BJ (cell line): ENCODE measurements around the gene SF3A2. TPM values are rescaled to one million over a fixed set of nuclear protein-coding genes. Genes with fewer than 3 reads are reported as not detected.
A peak's percentile ranks its signal among the peaks of the same experiment; 100 is the strongest.

Source experiments
- CTCF ChIA-PET: fragments of 350-600 bp; formaldehyde crosslinking; extraction: SDS; loops from one replicate; lab custom pipeline; 2021; ENCODE audit warnings: antibody characterized with exemption, inconsistent platforms; lab: Yijun Ruan, JAX
- POLR2A ChIA-PET: fragments of 300-600 bp; sonication (Branson Sonifier 250); formaldehyde crosslinking; extraction: SDS; loops from one replicate; lab custom pipeline; 2021; ENCODE audit warnings: antibody characterized with exemption; lab: Charles Lee
- DNase-seq: peaks from one replicate; pipeline ENCODE4 v3.0.0-alpha.2; 2011; ENCODE audit warnings: low read depth
- H3K27me3 ChIP-seq: 2 replicates; pipeline ENCODE4 v1.6.0; 2011; ENCODE audit warnings: low read length; ENCODE audit not compliant: control insufficient read depth, insufficient read depth
- H3K36me3 ChIP-seq: 2 replicates; pipeline ENCODE4 v1.5.1; 2011; ENCODE audit warnings: low read length; ENCODE audit not compliant: control insufficient read depth, insufficient read depth
- H3K4me3 ChIP-seq: 2 replicates; pipeline ENCODE4 v1.5.1; 2011; ENCODE audit warnings: low read depth, mild to moderate bottlenecking, control low read depth, low read length
- polyA plus RNA-seq: library from polyadenylated mRNA; depleted of rRNA; stranded (reverse); fragments of >200 nt; gene quantifications from 2 replicates; pipeline ENCODE4 v1.2.3, GENCODE V29; 2011
- TF ChIP-seq, protein P1 (sequence below): IDR thresholded peaks from 2 replicates; pipeline ENCODE4 v1.5.1; 2011; ENCODE audit warnings: low read depth, mild to moderate bottlenecking, control low read depth, inconsistent platforms, low read length, moderate library complexity; ENCODE audit not compliant: insufficient read depth

SF3A2 gene
- polyA plus RNA-seq, 1 experiment, result 12.2 TPM

DNA sequence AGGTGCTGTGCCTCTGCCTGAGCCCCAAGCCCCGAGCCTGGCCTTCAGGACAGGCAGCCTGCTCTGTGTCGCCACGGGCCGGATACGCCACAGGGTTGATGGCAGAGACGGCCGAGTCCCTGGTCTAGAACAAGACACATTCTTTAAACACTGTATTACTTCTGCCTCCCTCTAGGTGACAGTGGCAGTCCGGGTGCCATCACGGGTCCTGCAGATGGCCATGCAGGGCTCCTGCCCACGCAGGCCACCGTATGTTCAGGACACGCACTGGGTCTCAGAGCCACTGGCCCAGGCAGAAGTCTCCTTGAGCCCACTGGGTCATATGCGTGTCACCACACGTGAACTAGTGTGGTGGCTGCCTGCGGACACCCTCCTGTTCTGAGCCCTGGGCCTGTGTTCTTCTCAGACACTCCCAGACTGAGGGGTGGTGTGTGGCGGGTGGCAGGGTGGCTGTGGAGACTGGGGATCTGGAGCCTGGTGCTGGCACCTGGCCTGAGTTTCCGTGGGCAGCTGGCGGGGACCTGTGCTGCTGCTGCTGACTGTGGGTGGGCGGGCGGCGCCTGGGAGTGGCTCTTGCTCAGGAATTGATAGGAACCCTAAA lies 4.9 kb upstream of the SF3A2 start:
- DNase-seq, result no peak
- Histone ChIP-seq H3K4me3 (no peak overlapping the region), H3K27me3 (no peaks in the 10 kb centered on the region), H3K36me3 (peaks cover 30% of the 10 kb centered on the region)
- TF ChIP-seq, protein P1, sequence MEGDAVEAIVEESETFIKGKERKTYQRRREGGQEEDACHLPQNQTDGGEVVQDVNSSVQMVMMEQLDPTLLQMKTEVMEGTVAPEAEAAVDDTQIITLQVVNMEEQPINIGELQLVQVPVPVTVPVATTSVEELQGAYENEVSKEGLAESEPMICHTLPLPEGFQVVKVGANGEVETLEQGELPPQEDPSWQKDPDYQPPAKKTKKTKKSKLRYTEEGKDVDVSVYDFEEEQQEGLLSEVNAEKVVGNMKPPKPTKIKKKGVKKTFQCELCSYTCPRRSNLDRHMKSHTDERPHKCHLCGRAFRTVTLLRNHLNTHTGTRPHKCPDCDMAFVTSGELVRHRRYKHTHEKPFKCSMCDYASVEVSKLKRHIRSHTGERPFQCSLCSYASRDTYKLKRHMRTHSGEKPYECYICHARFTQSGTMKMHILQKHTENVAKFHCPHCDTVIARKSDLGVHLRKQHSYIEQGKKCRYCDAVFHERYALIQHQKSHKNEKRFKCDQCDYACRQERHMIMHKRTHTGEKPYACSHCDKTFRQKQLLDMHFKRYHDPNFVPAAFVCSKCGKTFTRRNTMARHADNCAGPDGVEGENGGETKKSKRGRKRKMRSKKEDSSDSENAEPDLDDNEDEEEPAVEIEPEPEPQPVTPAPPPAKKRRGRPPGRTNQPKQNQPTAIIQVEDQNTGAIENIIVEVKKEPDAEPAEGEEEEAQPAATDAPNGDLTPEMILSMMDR, result no peak
- CTCF ChIA-PET, result no interaction called here
- POLR2A ChIA-PET, result interaction anchor here (0.7 kb wide), 1 partner anchor 77 kb away, joined by 6 read pairs; no protein-coding TSS in a partner anchor

DNA sequence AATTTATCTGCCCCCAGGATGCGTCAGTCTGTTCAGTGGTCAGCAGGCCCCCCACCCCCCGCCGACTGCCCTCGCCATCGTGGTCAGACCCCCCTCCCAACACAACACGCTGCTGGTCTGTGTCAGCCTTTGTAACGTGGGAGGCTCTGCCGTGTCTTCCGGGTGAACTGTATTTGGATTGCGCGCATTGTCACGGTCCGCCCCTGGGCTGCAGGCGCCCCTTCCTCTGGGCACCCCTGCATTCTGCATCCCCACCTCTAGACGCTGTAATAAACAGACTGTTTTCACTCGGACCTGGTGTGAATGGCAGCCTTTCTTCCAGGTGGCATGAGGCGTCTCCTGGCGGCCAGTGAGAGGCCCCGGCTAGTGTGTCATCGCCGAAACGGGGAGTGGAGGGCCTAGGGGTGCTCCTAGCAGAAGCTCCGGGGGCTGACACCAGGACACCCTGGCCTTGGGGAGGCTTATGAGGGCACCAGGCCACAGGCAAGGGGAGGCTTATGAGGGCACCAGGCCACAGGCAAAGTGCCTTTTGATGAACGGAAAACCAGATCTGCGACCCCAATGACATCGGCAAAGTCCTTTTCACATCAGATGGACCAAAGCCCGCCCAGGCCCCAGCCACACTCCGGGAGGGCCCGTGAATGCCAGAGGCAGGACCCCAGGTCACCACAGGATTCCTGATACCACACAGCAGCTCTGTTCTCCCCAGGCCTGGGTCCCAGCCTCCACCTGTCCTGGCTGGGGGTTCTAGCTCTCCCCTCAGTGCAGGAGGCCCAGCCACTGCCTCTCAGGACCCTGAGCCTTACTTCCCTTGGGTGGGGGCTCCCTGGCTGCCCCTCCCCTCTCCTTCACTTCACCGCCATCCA lies 4.1 kb upstream of the SF3A2 start:
- ChIA-PET CTCF (interaction anchor here (0.7 kb wide), 1 partner anchor 76 kb away, joined by 3 read pairs; no protein-coding TSS in a partner anchor), POLR2A (no interaction called here)

DNA sequence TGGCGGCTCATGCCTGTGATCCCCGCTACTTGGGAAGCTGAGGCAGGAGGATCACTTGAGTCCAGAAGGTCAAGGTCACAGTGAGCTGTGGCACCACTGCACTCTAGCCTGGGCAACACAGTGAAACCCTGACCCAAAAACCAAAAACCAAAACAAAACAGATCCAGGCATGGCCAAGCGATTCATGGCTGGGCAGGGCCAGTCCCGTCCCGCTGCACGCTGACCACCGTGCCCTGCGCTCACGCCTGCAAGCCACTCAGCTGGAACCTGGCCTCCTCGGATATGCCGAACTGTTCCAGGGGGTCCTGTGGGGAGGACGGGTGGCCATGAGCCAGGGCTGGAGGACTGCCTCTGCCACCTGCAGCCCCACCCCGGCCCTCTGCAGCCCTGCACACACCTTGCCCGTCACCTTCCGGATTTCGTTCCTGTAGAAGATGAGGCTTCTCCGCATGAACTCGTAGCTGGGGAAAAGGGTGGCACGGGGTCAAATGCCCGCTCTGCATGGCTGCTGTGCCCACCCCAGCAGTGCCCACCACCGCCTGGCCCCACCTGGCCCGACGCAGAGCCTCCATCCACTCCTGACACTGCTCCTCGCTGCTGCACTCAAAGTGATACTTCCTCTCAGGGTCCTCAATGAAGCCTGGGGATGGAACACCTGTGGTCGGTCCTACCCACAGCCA lies 2.9 kb upstream of the SF3A2 start:
- POLR2A ChIA-PET, result no interaction called here
- H3K36me3 ChIP-seq, result peaks cover 24% of the 10 kb centered on the region
- H3K27me3 ChIP-seq, result no peaks in the 10 kb centered on the region
- no peak for DNase-seq
- TF ChIP-seq, protein P1, result no peak
- CTCF ChIA-PET, result interaction anchor here (0.5 to 1.5 kb wide), 5 partner anchors 40 to 82 kb away, joined by 3 to 4 read pairs (median 3); no protein-coding TSS in a partner anchor
- H3K4me3 ChIP-seq, result no peak overlapping the region

More for the DNA sequence above, 4.1 kb upstream of the SF3A2 start:
- no peak overlapping the region for H3K4me3 ChIP-seq
- no peaks in the 10 kb centered on the region for H3K27me3 ChIP-seq
- H3K36me3 ChIP-seq, result peaks cover 28% of the 10 kb centered on the region
- TF ChIP-seq, protein P1, result no peak
- no peak for DNase-seq

DNA sequence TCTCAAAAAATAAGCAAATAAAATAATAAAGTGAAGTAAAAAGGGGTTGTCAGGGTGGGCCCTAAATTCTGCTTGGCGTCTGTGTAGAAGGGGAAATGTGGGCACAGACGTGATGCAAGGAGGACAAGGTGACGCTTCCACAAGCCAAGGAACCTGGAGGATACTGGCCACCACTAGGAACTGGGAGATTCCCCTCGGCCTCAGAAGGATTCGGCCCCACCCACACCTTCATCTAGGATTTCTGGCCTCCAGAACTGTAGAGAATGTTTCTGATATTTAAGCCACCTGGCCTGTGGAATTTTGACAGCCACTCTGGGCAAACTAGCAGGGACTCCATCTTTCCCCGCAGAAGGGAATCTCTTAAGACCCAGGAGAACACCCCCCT lies 1.6 kb upstream of the SF3A2 start:
- ChIA-PET CTCF (interaction anchor here (0.5 to 2.1 kb wide), 7 partner anchors 13 to 346 kb away, joined by 3 to 11 read pairs (median 4); no protein-coding TSS in a partner anchor), POLR2A (no interaction called here)
- peaks cover 15% of the 10 kb centered on the region for H3K36me3 ChIP-seq
- TF ChIP-seq, protein P1, result no peak
- no peak for DNase-seq
- H3K4me3 ChIP-seq, result peak overlapping the region; percentile 83
- H3K27me3 ChIP-seq, result no peaks in the 10 kb centered on the region
